Fibroblast of skin of right quadriceps (primary cell): ENCODE data around the gene RBM47.
"Not testable (repeated sequence)": the region's sequence is repeated elsewhere in the genome, so short reads cannot be mapped to it uniquely, and the experiment has no call there.

ENCODE experiments used
- DNase-seq: peaks from one replicate; pipeline ENCODE4 v3.0.0-alpha.2; 2013

The RBM47 gene

GRCh38 chr4:40434126-40434687 lies 195.5 kb downstream of the RBM47 start:
- no peak for DNase-seq

- DNase-seq: no peak
Measured at GRCh38 chr4:40432504-40432903, 197.2 kb downstream of the RBM47 start.

GRCh38 chr4:40427871-40428270 lies 201.8 kb downstream of the RBM47 start:
- not testable (repeated sequence) for DNase-seq

- no peak for DNase-seq
Measured at GRCh38 chr4:40427128-40427527, 202.5 kb downstream of the RBM47 start.

- DNase-seq: no peak
Measured at GRCh38 chr4:40425799-40426574, 203.7 kb downstream of the RBM47 start.

- peak; percentile 77 for DNase-seq
Measured at GRCh38 chr4:40423735-40424134, 205.9 kb downstream of the RBM47 start.

GRCh38 chr4:40421839-40422708 lies 207.6 kb downstream of the RBM47 start:
- DNase-seq: no peak

- DNase-seq: no peak
Measured at GRCh38 chr4:40419231-40419912, 210.3 kb downstream of the RBM47 start.

- no peak for DNase-seq
Measured at GRCh38 chr4:40418430-40419230, 211.0 kb downstream of the RBM47 start.

- DNase-seq: no peak
Measured at GRCh38 chr4:40417941-40418340, 211.7 kb downstream of the RBM47 start.

GRCh38 chr4:40414673-40415072 lies 215.0 kb downstream of the RBM47 start:
- no peak for DNase-seq

GRCh38 chr4:40412866-40413795 lies 216.5 kb downstream of the RBM47 start:
- no peak for DNase-seq

- no peak for DNase-seq
Measured at GRCh38 chr4:40412388-40412787, 217.3 kb downstream of the RBM47 start.

- peak; percentile 43 for DNase-seq
Measured at GRCh38 chr4:40409835-40410234, 219.8 kb downstream of the RBM47 start.

GRCh38 chr4:40407468-40407867 lies 222.2 kb downstream of the RBM47 start:
- DNase-seq: not testable (repeated sequence)

GRCh38 chr4:40406340-40406739 lies 223.3 kb downstream of the RBM47 start:
- no peak for DNase-seq

- DNase-seq: no peak
Measured at GRCh38 chr4:40405193-40405592, 224.5 kb downstream of the RBM47 start.

GRCh38 chr4:40403081-40403480 lies 226.6 kb downstream of the RBM47 start:
- no peak for DNase-seq

GRCh38 chr4:40402556-40402955 lies 227.1 kb downstream of the RBM47 start:
- no peak for DNase-seq

GRCh38 chr4:40401631-40402030 lies 228.0 kb downstream of the RBM47 start:
- no peak for DNase-seq

GRCh38 chr4:40401096-40401495 lies 228.6 kb downstream of the RBM47 start:
- no peak for DNase-seq
